H7 (cell line): ENCODE results near the gene GRAMD1B. TPM values are rescaled to one million over a fixed set of nuclear protein-coding genes. Genes with fewer than 3 reads are reported as not detected.

ENCODE experiments used
- DNase-seq: peaks from one replicate; pipeline ENCODE4 v3.0.0; 2012
- H3K27me3 ChIP-seq: 2 replicates; pipeline ENCODE4 v1.6.0; 2011; ENCODE audit warnings: mild to moderate bottlenecking, low read length; ENCODE audit not compliant: control insufficient read depth, insufficient read depth
- H3K36me3 ChIP-seq: replicated peaks from 2 replicates; pipeline ENCODE4 v1.5.1; 2011; ENCODE audit warnings: low read length; ENCODE audit not compliant: control insufficient read depth, insufficient read depth
- H3K4me3 ChIP-seq: 2 replicates; pipeline ENCODE4 v1.5.1; 2011; ENCODE audit warnings: low read depth, mild to moderate bottlenecking, control low read depth, low read length, moderate library complexity; ENCODE audit not compliant: insufficient read depth
- total RNA-seq: library from RNA; depleted of rRNA; stranded (reverse); fragments of >200 nt; shearing (Covaris generic); gene quantifications from 2 replicates; pipeline ENCODE4 v1.2.3, GENCODE V29; 2014

The GRAMD1B gene
- total RNA-seq, 1 experiment from 2014 or later = 15.9 TPM

- Histone ChIP-seq H3K36me3 (no peaks in the 10 kb centered on the region), H3K27me3 (no peaks in the 10 kb centered on the region), H3K4me3 (no peak overlapping the region)
- peak; percentile 28 for DNase-seq
Observed at GRCh38 chr11:123573286-123573685, 143.2 kb downstream of the GRAMD1B start.

DNA sequence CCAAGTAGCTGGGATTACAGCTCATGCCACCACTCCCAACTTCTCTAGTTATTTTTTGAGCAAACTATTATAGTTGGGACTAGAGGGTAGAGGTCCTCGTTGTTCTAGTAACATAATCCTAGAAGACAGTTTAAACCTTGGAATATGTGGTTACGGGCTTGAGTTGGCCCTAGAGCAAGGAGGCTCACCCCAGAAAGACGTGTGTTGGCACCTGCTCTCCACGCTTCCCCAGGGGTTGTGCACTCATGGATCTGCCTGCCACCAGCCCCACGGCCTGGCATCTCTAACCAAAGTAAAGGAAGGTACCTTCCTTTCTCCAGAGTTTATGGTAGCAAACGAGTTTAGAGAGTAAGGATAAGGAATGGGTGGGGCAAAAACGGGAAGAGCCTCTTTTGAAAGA, 145.4 kb downstream of the GRAMD1B start:
- DNase-seq = peak; percentile 20
- Histone ChIP-seq H3K36me3 (no peaks in the 10 kb centered on the region), H3K4me3 (no peak overlapping the region), H3K27me3 (no peaks in the 10 kb centered on the region)

GRCh38 chr11:123576082-123576481, 146.0 kb downstream of the GRAMD1B start:
- Histone ChIP-seq H3K27me3 (no peaks in the 10 kb centered on the region), H3K36me3 (no peaks in the 10 kb centered on the region), H3K4me3 (no peak overlapping the region)
- DNase-seq = peak; percentile 52

DNA sequence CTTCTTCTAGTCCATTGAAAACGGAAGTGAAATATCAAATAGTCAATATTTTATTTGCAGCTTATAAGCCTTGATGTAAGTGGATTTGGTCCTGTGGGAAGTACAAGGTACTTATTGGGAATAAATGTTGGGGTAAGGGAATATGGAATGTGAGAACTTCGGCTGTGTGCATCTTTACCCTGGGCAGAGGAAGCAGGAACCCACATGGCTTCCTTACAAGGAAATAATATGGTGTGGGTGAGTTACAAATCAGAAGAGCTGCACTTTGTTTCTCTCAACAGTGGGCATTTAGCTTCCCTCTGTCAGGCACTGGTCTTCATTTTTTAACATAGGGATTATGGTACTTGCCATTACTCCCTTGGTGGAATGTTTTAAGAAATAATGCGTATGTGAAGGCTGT, 146.4 kb downstream of the GRAMD1B start:
- Histone ChIP-seq H3K4me3 (no peak overlapping the region), H3K27me3 (no peaks in the 10 kb centered on the region), H3K36me3 (no peaks in the 10 kb centered on the region)
- DNase-seq = peak; percentile 51

DNA sequence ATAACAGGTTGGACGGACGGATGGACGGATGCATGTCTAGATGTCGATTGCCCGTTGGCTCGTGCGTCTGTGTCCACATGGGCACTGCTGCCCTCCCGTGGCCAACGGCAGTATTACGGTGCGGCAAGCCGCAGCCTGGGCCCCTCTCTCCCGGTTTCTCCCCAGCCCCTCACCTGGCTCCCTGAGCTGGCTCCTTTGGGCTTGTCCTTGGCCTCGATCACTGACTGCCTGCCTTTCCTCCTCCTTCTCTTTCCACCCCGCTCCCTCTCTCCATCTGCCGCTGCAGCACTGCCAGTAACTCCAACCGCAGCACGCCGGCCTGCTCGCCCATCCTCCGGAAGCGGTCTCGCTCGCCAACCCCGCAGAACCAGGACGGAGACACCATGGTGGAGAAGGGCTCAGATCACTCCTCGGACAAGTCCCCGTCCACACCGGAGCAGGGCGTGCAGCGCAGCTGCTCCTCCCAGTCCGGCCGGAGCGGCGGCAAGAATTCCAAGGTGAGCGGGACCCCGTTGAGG, 147.1 kb downstream of the GRAMD1B start:
- H3K36me3 ChIP-seq = no peaks in the 10 kb centered on the region
- H3K4me3 ChIP-seq = no peak overlapping the region
- peak; percentile 95 for DNase-seq
- H3K27me3 ChIP-seq = no peaks in the 10 kb centered on the region

DNA sequence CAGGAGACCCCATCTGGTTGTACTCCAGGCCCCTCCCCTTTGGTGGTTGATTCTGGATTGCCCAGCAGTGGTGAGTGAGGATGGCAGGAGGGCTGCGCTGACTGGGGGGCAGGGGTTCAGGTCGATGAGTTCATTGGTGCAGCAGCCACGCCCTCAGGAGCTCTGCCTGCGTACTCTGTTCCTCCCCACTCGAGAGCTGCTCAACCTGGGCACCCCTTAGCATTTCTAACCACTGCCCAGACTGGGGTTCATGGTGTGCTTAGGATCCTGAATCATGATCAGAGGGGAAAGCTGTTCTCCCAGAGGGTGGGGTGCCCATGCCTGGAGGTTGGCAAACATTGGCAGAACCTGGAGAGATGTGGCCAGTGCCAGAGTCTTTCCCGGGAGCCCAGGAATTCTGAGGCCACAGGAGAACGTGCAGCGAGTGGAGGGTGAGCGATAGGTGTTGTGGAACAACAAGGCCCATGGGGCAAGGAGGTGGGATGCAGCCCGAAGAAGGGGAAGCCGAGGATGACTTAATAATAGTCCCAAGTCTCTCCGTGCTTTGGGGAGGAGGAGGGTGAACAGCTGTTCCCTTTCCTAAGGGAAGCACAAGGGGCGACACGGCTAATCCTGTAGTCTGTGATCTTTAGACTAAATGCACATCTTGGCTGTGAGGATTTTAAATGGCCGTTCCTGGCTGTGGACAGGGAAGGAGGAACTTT, 148.9 kb downstream of the GRAMD1B start:
- no peaks in the 10 kb centered on the region for H3K36me3 ChIP-seq
- H3K4me3 ChIP-seq = no peak overlapping the region
- no peaks in the 10 kb centered on the region for H3K27me3 ChIP-seq
- DNase-seq = no peak

DNA sequence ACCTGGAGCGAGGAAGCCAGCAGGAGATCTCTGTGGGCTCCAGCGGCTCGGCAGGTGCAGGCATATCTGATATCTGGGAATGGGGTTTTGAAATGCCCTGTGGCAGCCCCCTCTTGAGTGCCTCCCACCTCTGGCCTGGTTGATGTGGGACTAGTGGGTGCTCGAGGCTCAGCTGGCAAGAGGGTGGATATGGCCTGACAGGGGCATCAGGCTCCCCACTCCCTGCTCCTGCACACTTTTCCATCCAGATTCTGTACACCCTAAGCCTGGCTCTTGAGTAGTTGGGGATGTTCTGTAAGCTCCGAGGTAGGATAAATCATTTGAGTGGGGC, 149.4 kb downstream of the GRAMD1B start:
- no peak for DNase-seq
- no peaks in the 10 kb centered on the region for H3K27me3 ChIP-seq
- H3K4me3 ChIP-seq = no peak overlapping the region
- H3K36me3 ChIP-seq = no peaks in the 10 kb centered on the region

GRCh38 chr11:123580137-123580536, 150.1 kb downstream of the GRAMD1B start:
- Histone ChIP-seq H3K4me3 (no peak overlapping the region), H3K27me3 (no peaks in the 10 kb centered on the region), H3K36me3 (no peaks in the 10 kb centered on the region)
- DNase-seq = no peak

- peak; percentile 95 for DNase-seq
- Histone ChIP-seq H3K27me3 (no peaks in the 10 kb centered on the region), H3K4me3 (no peak overlapping the region), H3K36me3 (no peaks in the 10 kb centered on the region)
Observed at GRCh38 chr11:123580557-123581275, 150.6 kb downstream of the GRAMD1B start.

GRCh38 chr11:123581651-123582399, 151.8 kb downstream of the GRAMD1B start:
- DNase-seq = no peak
- Histone ChIP-seq H3K36me3 (no peaks in the 10 kb centered on the region), H3K4me3 (no peak overlapping the region), H3K27me3 (no peaks in the 10 kb centered on the region)

DNA sequence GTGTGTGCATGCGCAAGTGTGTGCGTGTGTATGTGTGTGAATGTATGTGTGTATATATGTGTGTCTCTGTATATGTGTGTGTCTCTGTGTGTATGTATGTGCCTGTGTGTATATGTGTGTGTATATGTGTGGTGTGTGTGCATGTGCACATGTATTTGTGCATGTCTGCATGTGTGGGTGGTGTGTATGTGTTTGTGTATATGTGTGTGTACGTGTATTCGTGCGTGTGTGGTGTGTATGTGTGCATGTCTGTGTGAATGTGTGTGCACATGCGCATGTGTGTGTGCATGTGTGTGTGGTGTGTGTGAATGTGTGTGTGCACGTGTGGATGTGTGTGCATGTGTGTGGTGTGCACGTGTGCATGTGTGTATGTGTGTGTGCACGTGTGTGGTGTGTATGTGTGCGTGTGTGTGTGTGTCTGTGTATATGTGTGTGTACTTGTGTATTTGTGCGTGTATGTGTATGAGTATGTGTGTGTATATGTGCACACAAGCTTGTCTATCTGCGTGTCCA, 153.0 kb downstream of the GRAMD1B start:
- H3K36me3 ChIP-seq = no peaks in the 10 kb centered on the region
- H3K4me3 ChIP-seq = no peak overlapping the region
- no peaks in the 10 kb centered on the region for H3K27me3 ChIP-seq
- DNase-seq = no peak

DNA sequence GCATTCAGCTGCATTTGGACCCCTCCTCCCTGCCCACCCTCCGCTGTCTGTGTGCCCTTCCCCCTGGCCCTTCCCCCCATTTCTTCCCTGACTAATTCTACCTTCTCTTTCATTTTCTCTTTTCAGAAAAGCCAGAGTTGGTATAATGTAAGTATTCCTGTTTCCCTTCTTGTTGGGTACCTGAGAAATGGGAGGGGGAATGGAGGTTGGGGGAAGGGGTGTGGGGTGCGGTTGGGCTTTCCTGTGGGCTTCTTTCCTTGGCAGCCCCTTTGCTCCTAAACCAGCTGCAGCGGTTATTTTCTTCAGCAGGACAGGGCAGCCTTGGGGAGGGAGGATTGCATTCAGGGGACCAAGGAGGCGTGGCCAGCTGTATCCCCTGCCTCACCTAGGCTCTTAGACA, 154.1 kb downstream of the GRAMD1B start:
- H3K4me3 ChIP-seq = no peak overlapping the region
- peak; percentile 79 for DNase-seq
- no peaks in the 10 kb centered on the region for H3K36me3 ChIP-seq
- no peaks in the 10 kb centered on the region for H3K27me3 ChIP-seq

DNA sequence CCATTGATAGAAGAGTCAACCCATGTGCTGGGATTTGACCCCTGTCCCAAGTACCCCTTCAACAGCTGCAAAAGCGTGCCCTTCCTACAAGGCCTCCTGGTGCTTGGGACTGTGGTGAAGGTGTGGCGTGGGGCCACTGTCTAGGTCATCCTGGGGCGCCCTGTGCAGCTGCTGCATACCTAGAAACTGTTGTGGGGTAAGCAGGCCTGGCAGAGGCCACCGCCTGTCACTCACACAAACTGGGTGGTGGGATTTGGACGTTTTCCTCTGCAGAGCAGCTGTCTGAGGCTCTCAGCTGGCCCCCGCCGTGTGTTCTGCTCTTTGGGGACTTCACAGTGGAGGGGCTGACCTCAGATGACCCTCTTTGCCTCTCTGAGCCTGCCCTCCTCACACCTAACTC, 154.7 kb downstream of the GRAMD1B start:
- H3K36me3 ChIP-seq = no peaks in the 10 kb centered on the region
- no peak overlapping the region for H3K4me3 ChIP-seq
- DNase-seq = no peak
- no peaks in the 10 kb centered on the region for H3K27me3 ChIP-seq

GRCh38 chr11:123585206-123585605, 155.1 kb downstream of the GRAMD1B start:
- Histone ChIP-seq H3K27me3 (no peaks in the 10 kb centered on the region), H3K4me3 (no peak overlapping the region), H3K36me3 (no peaks in the 10 kb centered on the region)
- DNase-seq = no peak

DNA sequence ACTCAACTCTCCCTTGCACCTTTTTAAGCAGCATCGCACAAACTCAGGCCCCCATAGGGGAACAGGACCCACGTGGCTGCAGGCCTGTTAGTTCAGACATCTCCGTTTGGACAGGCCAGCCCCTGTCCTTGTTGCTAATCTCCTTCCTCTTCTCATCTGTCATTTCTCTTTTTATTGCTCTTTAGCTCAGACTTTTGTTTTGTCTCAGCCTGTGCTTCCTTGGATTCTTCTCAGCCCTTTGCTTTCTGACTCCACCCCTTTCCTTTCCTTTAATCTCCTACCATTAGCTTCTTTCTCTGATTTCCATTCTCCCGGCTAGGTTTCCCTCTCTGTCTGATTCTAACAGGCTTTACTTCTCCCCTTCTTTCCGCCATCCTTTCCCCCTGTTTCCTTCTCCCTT, 155.6 kb downstream of the GRAMD1B start:
- Histone ChIP-seq H3K36me3 (no peaks in the 10 kb centered on the region), H3K27me3 (no peaks in the 10 kb centered on the region), H3K4me3 (no peak overlapping the region)
- DNase-seq = no peak
